ENCODE measurements around the gene IL19. TPM values are rescaled to one million over a fixed set of nuclear protein-coding genes. Genes with fewer than 3 reads are reported as not detected.

IL19 gene
- total RNA-seq, 1 experiment from 2014 or later: not detected

DNA sequence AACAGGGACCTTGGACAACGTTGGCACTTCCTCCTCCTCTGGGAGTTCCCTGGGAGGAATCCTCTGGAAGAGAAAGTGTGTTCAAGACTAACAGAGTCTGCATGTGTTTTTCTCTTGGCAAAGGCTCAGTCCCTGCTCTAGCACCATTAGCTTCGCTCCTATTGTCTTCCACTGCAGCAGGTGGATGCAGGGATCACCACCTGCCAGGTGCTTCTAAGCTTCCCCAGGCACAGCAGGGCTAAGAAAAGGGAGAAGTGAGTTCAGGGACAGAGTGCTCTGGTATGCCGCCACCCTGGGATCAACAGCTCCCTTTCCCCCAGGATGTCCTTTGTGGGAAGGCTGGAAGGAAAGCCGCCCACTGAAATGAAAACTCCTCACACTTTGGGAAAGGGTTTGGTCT lies 50.9 kb downstream of the IL19 start:
- Histone ChIP-seq H2AFZ (ENCODE audit: low read length) (no peak overlapping the region), H3K23me2 (ENCODE audit: insufficient read length, low read depth, low read length, poor library complexity, severe bottlenecking) (no peaks in the 10 kb centered on the region), H2AK5ac (ENCODE audit: insufficient read length, low read length) (no peak overlapping the region), H3K4ac (ENCODE audit: low read depth, low read length) (no peak overlapping the region), H3K23ac (ENCODE audit: insufficient read length, low read depth, low read length) (no peak overlapping the region), H3K9me3 (ENCODE audit: control insufficient read depth, low read depth, low read length) (no peaks in the 10 kb centered on the region), H3K4me1 (ENCODE audit: insufficient read depth, low read length) (no peaks in the 10 kb centered on the region), H3K4me2 (ENCODE audit: insufficient read depth, insufficient read length, low read length) (no peak overlapping the region), H3K18ac (ENCODE audit: insufficient read length, low read depth, low read length) (no peak overlapping the region), H3K9ac (ENCODE audit: extremely low read depth, insufficient read length, low read length) (no peak overlapping the region), H2BK120ac (ENCODE audit: low read depth, low read length, poor library complexity, severe bottlenecking) (no peak overlapping the region), H4K91ac (ENCODE audit: insufficient read length, low read depth, low read length) (no peak overlapping the region), H2BK5ac (ENCODE audit: insufficient read length, low read length) (no peak overlapping the region), H2BK12ac (ENCODE audit: insufficient read length, low read depth, low read length) (no peak overlapping the region), H4K5ac (ENCODE audit: insufficient read length, low read depth, low read length) (no peak overlapping the region), H3T11ph (ENCODE audit: low read length) (no peak overlapping the region), H3K14ac (ENCODE audit: insufficient read depth, low read length) (no peak overlapping the region), H4K8ac (replicated peaks; ENCODE audit: insufficient read length, low read depth, low read length) (no peak overlapping the region), H2BK15ac (ENCODE audit: low read depth, low read length) (no peak overlapping the region), H3K79me2 (ENCODE audit: insufficient read depth, low read length) (no peaks in the 10 kb centered on the region), H3K79me1 (ENCODE audit: insufficient read depth, low read depth, low read length, poor library complexity, severe bottlenecking) (no peaks in the 10 kb centered on the region), H2BK20ac (ENCODE audit: low read depth, low read length, poor library complexity, severe bottlenecking) (no peak overlapping the region), H3K27me3 (ENCODE audit: insufficient read depth, low read length) (no peaks in the 10 kb centered on the region), H3K27ac (ENCODE audit: insufficient read length, low read depth, low read length) (no peak overlapping the region), H3K56ac (ENCODE audit: insufficient read length, low read depth, low read length) (no peak overlapping the region), H4K20me1 (ENCODE audit: control insufficient read depth, insufficient read depth, insufficient read length) (no peaks in the 10 kb centered on the region)
- TF ChIP-seq, protein P1, sequence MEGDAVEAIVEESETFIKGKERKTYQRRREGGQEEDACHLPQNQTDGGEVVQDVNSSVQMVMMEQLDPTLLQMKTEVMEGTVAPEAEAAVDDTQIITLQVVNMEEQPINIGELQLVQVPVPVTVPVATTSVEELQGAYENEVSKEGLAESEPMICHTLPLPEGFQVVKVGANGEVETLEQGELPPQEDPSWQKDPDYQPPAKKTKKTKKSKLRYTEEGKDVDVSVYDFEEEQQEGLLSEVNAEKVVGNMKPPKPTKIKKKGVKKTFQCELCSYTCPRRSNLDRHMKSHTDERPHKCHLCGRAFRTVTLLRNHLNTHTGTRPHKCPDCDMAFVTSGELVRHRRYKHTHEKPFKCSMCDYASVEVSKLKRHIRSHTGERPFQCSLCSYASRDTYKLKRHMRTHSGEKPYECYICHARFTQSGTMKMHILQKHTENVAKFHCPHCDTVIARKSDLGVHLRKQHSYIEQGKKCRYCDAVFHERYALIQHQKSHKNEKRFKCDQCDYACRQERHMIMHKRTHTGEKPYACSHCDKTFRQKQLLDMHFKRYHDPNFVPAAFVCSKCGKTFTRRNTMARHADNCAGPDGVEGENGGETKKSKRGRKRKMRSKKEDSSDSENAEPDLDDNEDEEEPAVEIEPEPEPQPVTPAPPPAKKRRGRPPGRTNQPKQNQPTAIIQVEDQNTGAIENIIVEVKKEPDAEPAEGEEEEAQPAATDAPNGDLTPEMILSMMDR (conservative IDR thresholded peaks at IDR 0.05): no peak
- Mint-ChIP-seq H3K4me1 (peaks cover 13 to 14% of the 10 kb centered on the region in 2 experiments), H3K36me3 (ENCODE audit: insufficient read depth in 1 of 3, low read depth in 3 of 3) (no peaks in the 10 kb centered on the region), H3K27ac (no peak overlapping the region; a peak in 1 of 7 replicates), H3K27me3 (ENCODE audit: low read depth) (no peaks in the 10 kb centered on the region; the same call in none of the 2 replicates), H3K4me3 (no peak overlapping the region), H3K9me3 (no peaks in the 10 kb centered on the region)
- no peak for DNase-seq
- WGBS (ENCODE audit: extremely low coverage, insufficient read length, low lambda C conversion rate): no CpG with 5 or more reads among the region's 4 CpGs

All from H9 (cell line).